Endothelial cell of umbilical vein (primary cell): ENCODE results near the gene ADCY2. TPM values are rescaled to one million over a fixed set of nuclear protein-coding genes. Genes with fewer than 3 reads are reported as not detected.

Source experiments
- BruUV-seq: library from RNA; stranded (reverse); fragments of 400-500 nt; replicated peaks from 2 replicates; lab custom pipeline; 2021; lab: Mats Ljungman, UMichigan
- CTCF ChIA-PET: fragments of 300-600, 350-600 bp; sonication (Branson Sonifier 250); formaldehyde crosslinking; loops from one replicate; lab custom pipeline; 2021; ENCODE audit warnings: antibody characterized with exemption, inconsistent platforms; lab: Charles Lee
- POLR2A ChIA-PET: fragments of 300-600, 350-600 bp; sonication (Branson Sonifier 250); formaldehyde crosslinking; loops from one replicate; lab custom pipeline; 2021; ENCODE audit warnings: antibody characterized with exemption, inconsistent platforms; lab: Charles Lee
- DNase-seq: peaks from one replicate; pipeline ENCODE4 v3.0.0-alpha.2; 2011; ENCODE audit warnings: low read depth, low spot score
- FAIRE-seq: peaks from 2 replicates; lab custom pipeline; 2011; peaks lifted over from hg19 to GRCh38; lab: Jason Lieb, UNC
- H2AFZ ChIP-seq: 2 replicates; pipeline ENCODE4 v1.6.0; 2012; ENCODE audit warnings: low read depth, low read length, control low read depth, inconsistent platforms
- H3K27ac ChIP-seq: 2 replicates; pipeline ENCODE4 v1.5.1; 2011; ENCODE audit warnings: low read depth, mild to moderate bottlenecking, control low read depth, low read length, moderate library complexity; ENCODE audit not compliant: insufficient read depth
- H3K27me3 ChIP-seq, 2 experiments: 2 replicates each; pipeline versions ENCODE4 v1.6.0 to v1.6.1; 2011; ENCODE audit warnings: low read length in 2 of 2, mixed read lengths in 1 of 2; ENCODE audit not compliant: control insufficient read depth in 2 of 2, insufficient read depth in 2 of 2
- H3K36me3 ChIP-seq, 2 experiments: 2 replicates in 1 of 2; 3 replicates in 1 of 2; pipeline ENCODE4 v1.5.1; 2011; ENCODE audit warnings: low read length in 2 of 2, mild to moderate bottlenecking in 1 of 2, moderate library complexity in 1 of 2; ENCODE audit not compliant: control insufficient read depth in 2 of 2, insufficient read depth in 2 of 2; ENCODE audit errors: extremely low read depth in 1 of 2
- H3K4me1 ChIP-seq: 3 replicates; pipeline ENCODE4 v1.5.1; 2011; ENCODE audit warnings: mild to moderate bottlenecking, low read length; ENCODE audit not compliant: control insufficient read depth, insufficient read depth; ENCODE audit errors: extremely low read depth
- H3K4me2 ChIP-seq: 2 replicates; pipeline ENCODE4 v1.6.1; 2011; ENCODE audit warnings: low read length, control low read depth, mixed read lengths; ENCODE audit not compliant: insufficient read depth
- H3K4me3 ChIP-seq, 3 experiments: fragments of 200-600 bp in 1 of 3; sonication (generic), shearing (Covaris generic) in 1 of 3; replicated peaks in 1 of 3; 2 replicates each; pipeline ENCODE4 v1.5.1; 2011 to 2016; ENCODE audit warnings: control low read depth in 3 of 3, low read length in 3 of 3, mild to moderate bottlenecking in 2 of 3, inconsistent platforms in 1 of 3, low read depth in 1 of 3, moderate library complexity in 1 of 3; ENCODE audit not compliant: insufficient read depth in 1 of 3
- H3K79me2 ChIP-seq: 2 replicates; pipeline ENCODE4 v1.6.0; 2012; ENCODE audit warnings: low read length, inconsistent platforms; ENCODE audit not compliant: control insufficient read depth, insufficient read depth
- H3K9ac ChIP-seq: replicated peaks from 2 replicates; pipeline ENCODE3; 2011; ENCODE audit warnings: low read length, control low read depth; ENCODE audit not compliant: insufficient read depth; ENCODE audit errors: extremely low read depth
- H3K9me1 ChIP-seq: replicated peaks from 3 replicates; pipeline ENCODE4 v1.6.0; 2011; ENCODE audit warnings: mild to moderate bottlenecking, low read length; ENCODE audit not compliant: control insufficient read depth, insufficient read depth; ENCODE audit errors: extremely low read depth
- H3K9me3 ChIP-seq: replicated peaks from 2 replicates; pipeline ENCODE4 v1.5.1; 2012; ENCODE audit warnings: low read length, inconsistent platforms; ENCODE audit not compliant: control insufficient read depth, insufficient read depth
- H4K20me1 ChIP-seq: replicated peaks from 2 replicates; pipeline ENCODE3; 2011; ENCODE audit warnings: mild to moderate bottlenecking, low read length; ENCODE audit not compliant: control insufficient read depth, insufficient read depth; ENCODE audit errors: extremely low read depth
- CTCF ChIP-seq, 2 donors: IDR thresholded peaks; 1 replicate in 1 of 2; 2 replicates in 1 of 2; pipeline ENCODE4 v1.5.1; 2011; ENCODE audit warnings: low read length in 2 of 2, mild to moderate bottlenecking in 2 of 2, moderate library complexity in 2 of 2, control low read depth in 1 of 2, inconsistent platforms in 1 of 2, low read depth in 1 of 2; ENCODE audit not compliant: insufficient read depth in 1 of 2; ENCODE audit errors: extremely low read depth in 1 of 2
- EZH2 ChIP-seq: IDR thresholded peaks from 2 replicates; pipeline ENCODE4 v1.6.1; 2012; ENCODE audit warnings: borderline replicate concordance, low read depth, mild to moderate bottlenecking, moderate library complexity, low read length, inconsistent platforms; ENCODE audit not compliant: severe bottlenecking
- FOS ChIP-seq: IDR thresholded peaks from 2 replicates; pipeline ENCODE4 v1.6.1; 2011; ENCODE audit warnings: mild to moderate bottlenecking, low read length, moderate library complexity, borderline replicate concordance; ENCODE audit not compliant: insufficient read depth
- GATA2 ChIP-seq: IDR thresholded peaks from 2 replicates; pipeline ENCODE4 v1.7.0; 2011; ENCODE audit warnings: low read depth, mild to moderate bottlenecking, moderate library complexity, mixed read lengths, low read length; ENCODE audit not compliant: insufficient read length, insufficient read depth
- JUN ChIP-seq: IDR thresholded peaks from 2 replicates; pipeline ENCODE4 v1.6.1; 2011; ENCODE audit warnings: borderline replicate concordance, low read depth; ENCODE audit not compliant: insufficient read length, insufficient read depth
- MAX ChIP-seq: IDR thresholded peaks from 2 replicates; pipeline ENCODE4 v1.6.1; 2011; ENCODE audit not compliant: insufficient read depth, insufficient read length
- MYC ChIP-seq: IDR thresholded peaks from one replicate; pipeline ENCODE4 v1.6.1; 2011; ENCODE audit warnings: mild to moderate bottlenecking, low read depth, low read length
- POLR2A ChIP-seq: IDR thresholded peaks from 2 replicates; pipeline ENCODE4 v1.6.1; 2012; ENCODE audit warnings: low read depth, mild to moderate bottlenecking, control low read depth, low read length
- POLR2AphosphoS5 ChIP-seq: IDR thresholded peaks from 2 replicates; pipeline ENCODE4 v1.6.1; 2012; ENCODE audit warnings: low read depth, mild to moderate bottlenecking, control low read depth, low read length, moderate library complexity; ENCODE audit not compliant: insufficient read depth
- dilution Hi-C: fragments of 300-500 bp; cut with MboI; formaldehyde crosslinking; loops from one replicate; pipeline ENCODE4 v1.15.0; 2019; ENCODE audit warnings: low sequenced_read_pairs; ENCODE audit not compliant: extremely low pct_ligation_motif_present
- intact Hi-C: fragments of 100-400 bp; cut with micrococcal nuclease; formaldehyde crosslinking; loops from one replicate; pipeline ENCODE4 v1.10.0; 2022
- polyA plus RNA-seq, 4 experiments: library from polyadenylated mRNA; depleted of rRNA in 3 of 4; stranded (reverse) in 3 of 4; unstranded in 1 of 4; fragments of >200 nt; gene quantifications; 2 replicates each; pipeline versions ENCODE4 v1.2.1 to v1.2.3, GENCODE V29; 2011 to 2012; ENCODE audit warnings: missing spikeins in 1 of 4
- total RNA-seq: library from RNA; stranded (reverse); gene quantifications from 2 replicates; pipeline ENCODE4 v1.2.3, GENCODE V29; 2021

ADCY2 gene
- total and polyA plus RNA-seq, 2 donors (not counting 3 experiments of a cell fraction or from before 2014, with no cell fraction given), result under 0.01 TPM; not detected in 1

GRCh38 chr5:7754490-7754889, 358.6 kb downstream of the ADCY2 start:
- H3K9me3 ChIP-seq, result no peaks in the 10 kb centered on the region
- H3K4me1 ChIP-seq, result no peaks in the 10 kb centered on the region
- H2AFZ ChIP-seq, result no peak overlapping the region
- no peak overlapping the region for H3K9ac ChIP-seq
- H3K4me2 ChIP-seq, result no peak overlapping the region
- H3K4me3 ChIP-seq, result no peak overlapping the region
- intact Hi-C loops, result no loop called here
- no peaks in the 10 kb centered on the region for H3K27me3 ChIP-seq
- BruUV-seq, result no TSS peak
- no peaks in the 10 kb centered on the region for H3K36me3 ChIP-seq
- CTCF ChIA-PET, result interaction anchor here (1.0 to 4.5 kb wide), 5 partner anchors 9 to 1009 kb away, joined by 4 to 41 read pairs (median 8); no protein-coding TSS in a partner anchor
- H3K27ac ChIP-seq, result no peak overlapping the region
- FAIRE-seq, result no peak
- H3K79me2 ChIP-seq, result no peaks in the 10 kb centered on the region
- POLR2A ChIA-PET, result no interaction called here
- dilution Hi-C loops, result no loop called here
- TF ChIP-seq EZH2 (no peak), POLR2A (no peak), MYC (no peak), GATA2 (no peak), FOS (no peak), JUN (no peak), MAX (no peak), POLR2AphosphoS5 (no peak), CTCF (IDR thresholded peaks at IDR 0.05; ENCODE audit: extremely low read depth in 1 of 2, insufficient read depth in 1 of 2, low read depth in 1 of 2, low read length in 2 of 2) (no peak)
- no peak for DNase-seq
- H4K20me1 ChIP-seq, result no peaks in the 10 kb centered on the region
- no peaks in the 10 kb centered on the region for H3K9me1 ChIP-seq
